OCI-LY7 (cell line): ENCODE data around the gene CD8B. TPM values are rescaled to one million over a fixed set of nuclear protein-coding genes. Genes with fewer than 3 reads are reported as not detected.
"Not testable (repeated sequence)": the region's sequence is repeated elsewhere in the genome, so short reads cannot be mapped to it uniquely, and the experiment has no call there.

Experiments used
- BruUV-seq: library from RNA; stranded (reverse); fragments of 400-500 nt; replicated peaks from 2 replicates; lab custom pipeline; 2021; lab: Mats Ljungman, UMichigan
- CTCF ChIA-PET: fragments of 300-600 bp; sonication (Branson Sonifier 250); formaldehyde crosslinking; loops from one replicate; lab custom pipeline; 2022; ENCODE audit warnings: antibody characterized with exemption; ENCODE audit not compliant: unreplicated experiment; lab: Charles Lee
- POLR2A ChIA-PET: fragments of 300-600 bp; sonication (Branson Sonifier 250); formaldehyde crosslinking; loops from one replicate; lab custom pipeline; 2022; ENCODE audit warnings: antibody characterized with exemption; lab: Charles Lee
- DNase-seq: peaks from one replicate; pipeline ENCODE4 v3.0.0-alpha.2; 2015; ENCODE audit warnings: low spot score
- H2AFZ ChIP-seq: fragments of 200-600 bp; sonication (generic), shearing (Covaris generic); 2 replicates; pipeline ENCODE4 v1.6.1; 2014; ENCODE audit warnings: mild to moderate bottlenecking, antibody characterized with exemption, low read length, moderate library complexity
- H3K27ac ChIP-seq: fragments of 200-600 bp; sonication (generic); 2 replicates; pipeline ENCODE4 v1.5.1; 2014; ENCODE audit warnings: mixed run types, low read depth, mild to moderate bottlenecking, moderate library complexity, low read length, inconsistent platforms; ENCODE audit not compliant: poor library complexity, severe bottlenecking
- H3K36me3 ChIP-seq: fragments of 200-600 bp; sonication (generic); 2 replicates; pipeline ENCODE4 v1.6.1; 2014; ENCODE audit warnings: mild to moderate bottlenecking, antibody characterized with exemption, low read length, moderate library complexity, mixed read lengths; ENCODE audit not compliant: insufficient read depth
- H3K4me1 ChIP-seq: fragments of 200-600 bp; sonication (generic); 2 replicates; pipeline ENCODE4 v1.5.1; 2014; ENCODE audit warnings: mild to moderate bottlenecking, low read length; ENCODE audit not compliant: insufficient read depth, poor library complexity, severe bottlenecking
- H3K4me2 ChIP-seq: fragments of 200-600 bp; sonication (generic); 2 replicates; pipeline ENCODE4 v1.6.1; 2014; ENCODE audit warnings: mild to moderate bottlenecking, low read length
- H3K4me3 ChIP-seq: fragments of 200-600 bp; sonication (generic); 2 replicates; pipeline ENCODE4 v1.5.1; 2014; ENCODE audit warnings: mild to moderate bottlenecking, low read depth, low read length; ENCODE audit not compliant: poor library complexity, severe bottlenecking
- H3K79me2 ChIP-seq: fragments of 200-600 bp; sonication (generic); 2 replicates; pipeline ENCODE4 v1.6.1; 2016; ENCODE audit warnings: low read depth, mild to moderate bottlenecking, low read length, moderate library complexity, mixed read lengths; ENCODE audit not compliant: insufficient read depth
- H3K9me2 ChIP-seq: fragments of 200-600 bp; sonication (generic); 2 replicates; pipeline ENCODE4 v1.6.1; 2016; ENCODE audit warnings: mild to moderate bottlenecking, low read length, mixed read lengths; ENCODE audit not compliant: insufficient read depth
- H3K9me3 ChIP-seq: fragments of 200-600 bp; sonication (generic); 2 replicates; pipeline ENCODE4 v1.6.1; 2014; ENCODE audit warnings: mild to moderate bottlenecking, mixed run types, low read length, mixed read lengths
- H4K20me1 ChIP-seq: fragments of 200-600 bp; sonication (generic); 2 replicates; pipeline ENCODE4 v1.6.1; 2014; ENCODE audit warnings: mild to moderate bottlenecking, antibody characterized with exemption, low read length, moderate library complexity, mixed read lengths; ENCODE audit not compliant: insufficient read depth
- intact Hi-C: fragments of 100-400 bp; cut with micrococcal nuclease; formaldehyde crosslinking; loops from one replicate; pipeline ENCODE4 v1.10.0; 2022; ENCODE audit not compliant: unreplicated experiment
- total RNA-seq, 2 experiments: library from RNA; depleted of rRNA in 1 of 2; stranded (reverse); fragments of >200 nt in 1 of 2; shearing (Covaris generic) in 1 of 2; gene quantifications; 2 replicates each; pipeline ENCODE4 v1.2.3, GENCODE V29; 2014 to 2022

CD8B gene
- total RNA-seq, 2 experiments from 2014 or later: not detected

GRCh38 chr2:86856498-86856897 lies 5.2 kb downstream of the CD8B start:
- H2AFZ ChIP-seq, H3K79me2 ChIP-seq, H3K9me3 ChIP-seq, POLR2A ChIA-PET, H3K4me2 ChIP-seq, H3K27ac ChIP-seq, H3K4me1 ChIP-seq, H3K36me3 ChIP-seq, BruUV-seq, H3K9me2 ChIP-seq, DNase-seq, H3K4me3 ChIP-seq, H4K20me1 ChIP-seq, CTCF ChIA-PET, intact Hi-C loops: not testable (repeated sequence)

GRCh38 chr2:86855981-86856380 lies 5.7 kb downstream of the CD8B start:
- H3K9me2 ChIP-seq, POLR2A ChIA-PET, H4K20me1 ChIP-seq, H3K27ac ChIP-seq, BruUV-seq, DNase-seq, H3K4me1 ChIP-seq, H3K4me2 ChIP-seq, H3K4me3 ChIP-seq, H3K36me3 ChIP-seq, H3K79me2 ChIP-seq, H2AFZ ChIP-seq, CTCF ChIA-PET, intact Hi-C loops, H3K9me3 ChIP-seq: not testable (repeated sequence)

- H3K4me1 ChIP-seq, BruUV-seq, H3K9me2 ChIP-seq, H3K4me3 ChIP-seq, H4K20me1 ChIP-seq, H3K9me3 ChIP-seq, H3K4me2 ChIP-seq, POLR2A ChIA-PET, DNase-seq, CTCF ChIA-PET, H3K27ac ChIP-seq, H3K36me3 ChIP-seq, intact Hi-C loops, H3K79me2 ChIP-seq, H2AFZ ChIP-seq: not testable (repeated sequence)
These were observed 10.1 kb downstream of the CD8B start for GRCh38 chr2:86851581-86851980.

GRCh38 chr2:86842607-86843234 lies 19.0 kb downstream of the CD8B start:
- H3K79me2 ChIP-seq, H3K9me2 ChIP-seq, H3K27ac ChIP-seq, H4K20me1 ChIP-seq, POLR2A ChIA-PET, intact Hi-C loops, CTCF ChIA-PET, H2AFZ ChIP-seq, DNase-seq, BruUV-seq, H3K4me1 ChIP-seq, H3K4me2 ChIP-seq, H3K4me3 ChIP-seq, H3K36me3 ChIP-seq, H3K9me3 ChIP-seq: not testable (repeated sequence)

GRCh38 chr2:86841330-86841729 lies 20.4 kb downstream of the CD8B start:
- H3K4me2 ChIP-seq, H3K9me3 ChIP-seq, BruUV-seq, H3K4me3 ChIP-seq, H4K20me1 ChIP-seq, H2AFZ ChIP-seq, CTCF ChIA-PET, H3K79me2 ChIP-seq, H3K4me1 ChIP-seq, H3K27ac ChIP-seq, H3K36me3 ChIP-seq, POLR2A ChIA-PET, DNase-seq, intact Hi-C loops, H3K9me2 ChIP-seq: not testable (repeated sequence)

- BruUV-seq, H3K79me2 ChIP-seq, H3K9me2 ChIP-seq, DNase-seq, CTCF ChIA-PET, H4K20me1 ChIP-seq, intact Hi-C loops, H3K27ac ChIP-seq, H3K9me3 ChIP-seq, H3K4me2 ChIP-seq, H3K36me3 ChIP-seq, H3K4me3 ChIP-seq, H3K4me1 ChIP-seq, H2AFZ ChIP-seq, POLR2A ChIA-PET: not testable (repeated sequence)
These were observed 21.7 kb downstream of the CD8B start for GRCh38 chr2:86839871-86840548.
